ENCODE measurements around the gene DBF4B.
A peak's percentile ranks its signal among the peaks of the same experiment; 100 is the strongest.
"Not testable (repeated sequence)": the region's sequence is repeated elsewhere in the genome, so short reads cannot be mapped to it uniquely, and the experiment has no call there.

The DBF4B gene

GRCh38 chr17:44754276-44754675 lies 45.8 kb downstream of the DBF4B start:
- whole genome bisulfite sequencing (ENCODE audit: extremely low coverage, insufficient coverage, low lambda C conversion rate), result no CpG with 5 or more reads among the region's 7 CpGs

DNA sequence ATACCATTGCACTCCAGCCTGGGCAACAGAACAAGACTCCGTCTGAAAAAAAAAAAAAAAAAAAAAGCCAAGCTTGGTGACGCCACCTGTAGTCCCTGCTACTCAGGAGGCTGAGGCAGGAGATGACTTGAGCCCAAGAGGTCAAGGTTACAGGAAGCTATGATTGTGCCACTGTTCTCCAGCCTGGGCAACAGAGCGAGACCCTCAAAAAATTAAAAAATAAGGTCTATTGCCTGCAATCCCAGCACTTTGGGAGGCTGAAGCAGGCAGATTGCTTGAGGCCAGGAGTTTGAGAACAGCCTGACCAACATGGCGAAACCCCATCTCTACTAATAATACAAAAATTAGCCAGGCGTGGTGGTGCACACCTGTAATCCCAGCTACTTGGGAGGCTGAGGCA lies 46.7 kb downstream of the DBF4B start:
- not testable (repeated sequence) for H2BK120ac ChIP-seq (ENCODE audit: low read depth, low read length); H3K4ac ChIP-seq (ENCODE audit: low read depth, low read length); H3K79me2 ChIP-seq (ENCODE audit: control insufficient read depth, insufficient read depth, low read length); H3K56ac ChIP-seq (ENCODE audit: low read length); H2BK15ac ChIP-seq (replicated peaks; ENCODE audit: low read depth); DNase-seq; H3K18ac ChIP-seq (ENCODE audit: low read length); H3K36me3 ChIP-seq (ENCODE audit: control insufficient read depth, insufficient read depth, low read length); H2AK5ac ChIP-seq (ENCODE audit: low read length); H3K4me3 ChIP-seq (ENCODE audit: low read length); H3K9ac ChIP-seq (ENCODE audit: low read length); H3K79me1 ChIP-seq (ENCODE audit: low read length); H3K4me1 ChIP-seq (ENCODE audit: control insufficient read depth, low read depth, low read length); H4K5ac ChIP-seq (ENCODE audit: low read length); H2BK5ac ChIP-seq (ENCODE audit: low read length); H4K8ac ChIP-seq (ENCODE audit: low read depth, low read length); H3K27ac ChIP-seq (ENCODE audit: low read depth, low read length); H3K4me2 ChIP-seq (ENCODE audit: low read length); H3K23ac ChIP-seq (ENCODE audit: low read length)
- H3K27me3 ChIP-seq (ENCODE audit: insufficient read depth, low read length, poor library complexity), result peaks cover 14% of the 10 kb centered on the region
- WGBS (ENCODE audit: extremely low coverage, insufficient coverage, low lambda C conversion rate), result no CpG with 5 or more reads among the region's 5 CpGs

More at GRCh38 chr17:44754276-44754675, 45.8 kb downstream of the DBF4B start:
- Histone ChIP-seq H4K8ac (ENCODE audit: low read depth, low read length) (no peak overlapping the region), H2BK15ac (replicated peaks; ENCODE audit: low read depth) (no peak overlapping the region), H2BK120ac (ENCODE audit: low read depth, low read length) (no peak overlapping the region), H2BK5ac (ENCODE audit: low read length) (no peak overlapping the region), H3K4me2 (ENCODE audit: low read length) (no peak overlapping the region), H3K4me3 (ENCODE audit: low read length) (no peak overlapping the region), H3K23ac (ENCODE audit: low read length) (no peak overlapping the region), H3K9ac (ENCODE audit: low read length) (no peak overlapping the region), H3K79me1 (ENCODE audit: low read length) (no peaks in the 10 kb centered on the region), H3K4ac (ENCODE audit: low read depth, low read length) (no peak overlapping the region), H3K79me2 (ENCODE audit: control insufficient read depth, insufficient read depth, low read length) (no peaks in the 10 kb centered on the region), H4K5ac (ENCODE audit: low read length) (no peak overlapping the region), H3K18ac (ENCODE audit: low read length) (no peak overlapping the region), H3K27me3 (ENCODE audit: insufficient read depth, low read length, poor library complexity) (peaks cover 10% of the 10 kb centered on the region), H3K36me3 (ENCODE audit: control insufficient read depth, insufficient read depth, low read length) (peaks cover 2% of the 10 kb centered on the region), H3K27ac (ENCODE audit: low read depth, low read length) (no peak overlapping the region), H2AK5ac (ENCODE audit: low read length) (no peak overlapping the region), H3K4me1 (ENCODE audit: control insufficient read depth, low read depth, low read length) (no peaks in the 10 kb centered on the region), H3K56ac (ENCODE audit: low read length) (no peak overlapping the region)
- no peak for DNase-seq

DNA sequence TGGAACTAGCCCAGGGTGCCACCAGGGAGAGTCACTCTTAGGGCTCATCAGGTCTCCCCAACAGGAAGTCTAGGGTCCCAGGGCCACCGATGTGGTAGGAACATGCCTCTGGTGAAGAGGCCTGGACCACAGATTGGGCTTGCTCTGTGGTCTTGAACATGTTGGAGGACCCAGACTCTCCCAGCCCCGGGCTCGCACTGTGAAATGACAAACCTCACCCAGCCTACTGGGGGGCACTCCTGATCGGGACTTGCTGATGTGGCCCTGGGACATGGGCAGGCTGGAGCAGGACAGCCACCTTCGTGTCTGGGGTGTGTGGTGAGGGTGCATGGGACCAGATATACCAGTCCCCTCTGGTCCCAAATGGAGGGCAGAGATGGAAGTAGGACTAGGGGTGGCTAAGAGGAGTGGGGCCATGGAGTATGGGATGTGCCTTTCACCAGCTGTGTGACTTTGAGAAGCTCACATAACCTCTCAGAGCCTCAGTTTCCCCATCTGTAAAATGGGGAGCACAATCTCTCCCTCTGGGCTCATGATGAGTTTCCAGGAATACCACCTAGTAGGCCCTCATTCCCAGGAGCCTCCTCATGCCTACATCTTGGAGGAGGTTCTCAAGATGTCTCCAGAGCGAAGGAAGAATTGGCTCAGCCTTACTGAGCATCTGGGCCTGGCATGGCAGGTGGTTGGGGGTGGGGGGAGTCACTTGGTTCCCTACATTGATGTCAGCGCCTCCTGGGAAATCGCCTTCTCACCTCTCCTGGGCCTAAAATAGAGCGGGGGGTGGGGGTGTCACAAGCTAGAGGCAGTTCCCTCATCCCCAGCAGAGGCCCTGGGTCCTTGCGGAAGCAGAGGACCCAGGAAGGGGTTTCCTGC lies 48.8 kb downstream of the DBF4B start:
- H3K79me2 ChIP-seq (ENCODE audit: control insufficient read depth, insufficient read depth, low read length), result no peaks in the 10 kb centered on the region
- no peaks in the 10 kb centered on the region for H3K79me1 ChIP-seq (ENCODE audit: low read length)
- no peak overlapping the region for H3K23ac ChIP-seq (ENCODE audit: low read length)
- no peak overlapping the region for H3K9ac ChIP-seq (ENCODE audit: low read length)
- no peak overlapping the region for H3K18ac ChIP-seq (ENCODE audit: low read length)
- H2BK5ac ChIP-seq (ENCODE audit: low read length), result no peak overlapping the region
- H2AK5ac ChIP-seq (ENCODE audit: low read length), result no peak overlapping the region
- no peak overlapping the region for H3K4me2 ChIP-seq (ENCODE audit: low read length)
- H2BK15ac ChIP-seq (replicated peaks; ENCODE audit: low read depth), result no peak overlapping the region
- H3K56ac ChIP-seq (ENCODE audit: low read length), result no peak overlapping the region
- no peak overlapping the region for H2BK120ac ChIP-seq (ENCODE audit: low read depth, low read length)
- no peaks in the 10 kb centered on the region for H3K36me3 ChIP-seq (ENCODE audit: control insufficient read depth, insufficient read depth, low read length)
- H3K27me3 ChIP-seq (ENCODE audit: insufficient read depth, low read length, poor library complexity), result peaks cover 14% of the 10 kb centered on the region
- DNase-seq, result no peak
- H3K27ac ChIP-seq (ENCODE audit: low read depth, low read length), result no peak overlapping the region
- no peaks in the 10 kb centered on the region for H3K4me1 ChIP-seq (ENCODE audit: control insufficient read depth, low read depth, low read length)
- no peak overlapping the region for H3K4ac ChIP-seq (ENCODE audit: low read depth, low read length)
- H4K5ac ChIP-seq (ENCODE audit: low read length), result no peak overlapping the region
- H4K8ac ChIP-seq (ENCODE audit: low read depth, low read length), result no peak overlapping the region
- WGBS (ENCODE audit: extremely low coverage, insufficient coverage, low lambda C conversion rate), result no CpG with 5 or more reads among the region's 10 CpGs
- H3K4me3 ChIP-seq (ENCODE audit: low read length), result no peak overlapping the region

DNA sequence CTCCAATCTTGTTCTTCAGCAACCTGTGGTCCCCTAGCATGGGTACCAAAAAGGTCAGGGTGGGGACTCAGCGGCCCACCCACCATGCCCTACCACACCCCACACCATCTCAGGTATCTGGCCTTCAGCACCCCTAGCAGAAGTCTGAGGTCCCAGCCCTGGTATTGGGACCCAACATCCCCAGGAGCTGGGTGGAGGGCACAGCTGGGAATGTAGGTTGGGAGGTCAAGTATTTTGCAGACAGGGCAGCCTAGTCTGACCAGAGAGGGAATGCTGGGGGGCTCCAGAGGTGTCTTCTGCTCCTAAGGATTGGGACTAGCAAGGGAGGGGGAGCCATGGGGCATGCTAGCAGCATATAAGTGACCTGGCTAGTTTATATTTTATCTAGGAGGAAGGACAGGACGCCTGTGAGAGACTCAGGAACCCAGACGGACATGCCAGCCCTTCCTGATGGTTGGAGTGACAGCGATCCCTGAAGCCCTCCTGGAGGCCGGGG lies 49.5 kb downstream of the DBF4B start:
- no peak overlapping the region for H4K8ac ChIP-seq (ENCODE audit: low read depth, low read length)
- no peaks in the 10 kb centered on the region for H3K79me2 ChIP-seq (ENCODE audit: control insufficient read depth, insufficient read depth, low read length)
- H3K56ac ChIP-seq (ENCODE audit: low read length), result no peak overlapping the region
- no peak overlapping the region for H3K27ac ChIP-seq (ENCODE audit: low read depth, low read length)
- no peak overlapping the region for H3K4me2 ChIP-seq (ENCODE audit: low read length)
- WGBS (ENCODE audit: extremely low coverage, insufficient coverage, low lambda C conversion rate), result no CpG with 5 or more reads among the region's 5 CpGs
- H4K5ac ChIP-seq (ENCODE audit: low read length), result no peak overlapping the region
- no peak overlapping the region for H3K4ac ChIP-seq (ENCODE audit: low read depth, low read length)
- no peaks in the 10 kb centered on the region for H3K79me1 ChIP-seq (ENCODE audit: low read length)
- no peaks in the 10 kb centered on the region for H3K36me3 ChIP-seq (ENCODE audit: control insufficient read depth, insufficient read depth, low read length)
- no peak for DNase-seq
- H2BK5ac ChIP-seq (ENCODE audit: low read length), result no peak overlapping the region
- H3K23ac ChIP-seq (ENCODE audit: low read length), result no peak overlapping the region
- no peak overlapping the region for H2BK120ac ChIP-seq (ENCODE audit: low read depth, low read length)
- H3K18ac ChIP-seq (ENCODE audit: low read length), result no peak overlapping the region
- H2BK15ac ChIP-seq (replicated peaks; ENCODE audit: low read depth), result no peak overlapping the region
- H3K4me3 ChIP-seq (ENCODE audit: low read length), result no peak overlapping the region
- H2AK5ac ChIP-seq (ENCODE audit: low read length), result no peak overlapping the region
- H3K9ac ChIP-seq (ENCODE audit: low read length), result no peak overlapping the region
- H3K4me1 ChIP-seq (ENCODE audit: control insufficient read depth, low read depth, low read length), result no peaks in the 10 kb centered on the region
- H3K27me3 ChIP-seq (ENCODE audit: insufficient read depth, low read length, poor library complexity), result peaks cover 14% of the 10 kb centered on the region

- no peaks in the 10 kb centered on the region for H3K79me1 ChIP-seq (ENCODE audit: low read length)
- no peak within 1 kb of the TSS for H4K8ac ChIP-seq (ENCODE audit: low read depth, low read length)
- peak within 1 kb of the TSS; percentile 19 for H3K9ac ChIP-seq (ENCODE audit: low read length)
- no peak within 1 kb of the TSS for H3K27ac ChIP-seq (ENCODE audit: low read depth, low read length)
- H2BK120ac ChIP-seq (ENCODE audit: low read depth, low read length), result no peak within 1 kb of the TSS
- peaks cover 14% of the 10 kb centered on the region for H3K27me3 ChIP-seq (ENCODE audit: insufficient read depth, low read length, poor library complexity)
- WGBS (ENCODE audit: extremely low coverage, insufficient coverage, low lambda C conversion rate), result no CpG with 5 or more reads among the region's 74 CpGs
- no peak within 1 kb of the TSS for H2AK5ac ChIP-seq (ENCODE audit: low read length)
- no peak within 1 kb of the TSS for H3K4me3 ChIP-seq (ENCODE audit: low read length)
- no peak for DNase-seq
- peak within 1 kb of the TSS; percentile 66 for H3K23ac ChIP-seq (ENCODE audit: low read length)
- H3K4me2 ChIP-seq (ENCODE audit: low read length), result peak within 1 kb of the TSS; percentile 25
- no peaks in the 10 kb centered on the region for H3K4me1 ChIP-seq (ENCODE audit: control insufficient read depth, low read depth, low read length)
- H3K79me2 ChIP-seq (ENCODE audit: control insufficient read depth, insufficient read depth, low read length), result no peaks in the 10 kb centered on the region
- H3K56ac ChIP-seq (ENCODE audit: low read length), result peak within 1 kb of the TSS; percentile 60
- no peak within 1 kb of the TSS for H2BK5ac ChIP-seq (ENCODE audit: low read length)
- peak within 1 kb of the TSS; percentile 63 for H3K18ac ChIP-seq (ENCODE audit: low read length)
- no peak within 1 kb of the TSS for H3K4ac ChIP-seq (ENCODE audit: low read depth, low read length)
- no peak within 1 kb of the TSS for H4K5ac ChIP-seq (ENCODE audit: low read length)
- H2BK15ac ChIP-seq (replicated peaks; ENCODE audit: low read depth), result no peak within 1 kb of the TSS
- no peaks in the 10 kb centered on the region for H3K36me3 ChIP-seq (ENCODE audit: control insufficient read depth, insufficient read depth, low read length)
Measured at GRCh38 chr17:44758414-44759085, 50.1 kb downstream of the DBF4B start, which contains the start of gene ADAM11. Gene ADAM11, plus strand, starts transcription at chr17:44758988. Its CDS starts 212 bp downstream, at chr17:44759200.

Measured in mesendoderm (in vitro differentiated cells).